GM19099 (cell line): ENCODE measurements around the gene CDCA3.

Experiments
- POLR2A ChIP-seq: IDR thresholded peaks from 3 replicates; pipeline ENCODE4 v1.6.1; 2011; ENCODE audit warnings: low read depth; ENCODE audit not compliant: insufficient read length; ENCODE audit errors: extremely low read depth

CDCA3 gene

DNA sequence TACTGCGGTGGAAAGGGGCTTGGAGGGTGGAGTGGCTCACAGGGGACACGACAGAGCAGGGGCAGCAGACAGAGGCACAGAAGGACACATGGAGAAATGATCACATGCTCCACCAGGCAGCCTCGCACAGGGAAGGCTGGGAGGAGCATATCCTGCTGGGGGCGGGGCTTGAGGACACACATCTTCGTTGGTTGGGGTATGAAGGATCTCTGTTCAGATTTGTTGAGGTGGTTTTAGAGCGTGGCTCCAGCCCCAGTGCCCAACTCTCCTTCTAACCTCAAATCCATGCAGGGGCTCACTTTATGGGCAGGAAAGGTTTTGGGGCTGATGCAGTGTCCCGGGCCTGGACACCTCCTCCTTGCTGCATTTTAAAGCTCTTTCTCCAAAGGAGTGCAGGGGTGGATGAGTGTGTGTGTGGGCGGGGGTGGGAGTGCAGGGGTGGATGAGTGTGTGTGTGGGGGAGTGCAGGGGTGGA lies 23.6 kb downstream of the CDCA3 start:
- no peak for TF ChIP-seq POLR2A

DNA sequence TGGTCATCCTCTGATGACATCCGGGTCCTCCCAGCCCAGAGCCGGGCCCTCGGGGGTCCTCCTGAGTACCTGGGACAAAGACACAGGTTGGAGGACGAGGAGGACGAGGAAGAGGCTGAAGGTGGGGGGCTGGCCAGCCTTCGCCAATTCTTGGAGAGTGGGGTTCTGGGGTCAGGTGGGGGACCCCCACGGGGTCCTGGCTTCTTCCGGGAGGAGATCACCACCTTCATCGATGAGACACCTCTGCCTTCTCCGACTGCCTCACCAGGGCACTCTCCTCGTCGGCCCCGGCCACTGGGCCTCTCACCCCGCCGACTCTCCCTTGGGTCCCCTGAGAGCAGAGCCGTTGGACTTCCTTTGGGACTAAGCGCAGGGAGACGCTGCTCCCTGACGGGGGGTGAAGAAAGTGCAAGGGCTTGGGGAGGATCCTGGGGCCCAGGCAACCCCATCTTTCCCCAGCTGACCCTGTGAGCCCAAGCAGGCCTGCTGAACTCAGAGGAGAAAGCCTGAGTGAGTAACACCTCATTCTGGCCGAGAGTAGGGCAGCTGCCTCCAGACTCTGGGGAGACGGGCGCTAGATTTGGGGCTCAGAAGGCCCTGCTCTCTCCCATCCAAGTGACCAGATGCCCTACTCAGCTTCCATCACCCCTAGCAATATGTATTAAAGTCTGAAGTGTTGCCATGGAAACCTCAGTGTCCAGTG lies 24.2 kb downstream of the CDCA3 start:
- no peak for TF ChIP-seq POLR2A

DNA sequence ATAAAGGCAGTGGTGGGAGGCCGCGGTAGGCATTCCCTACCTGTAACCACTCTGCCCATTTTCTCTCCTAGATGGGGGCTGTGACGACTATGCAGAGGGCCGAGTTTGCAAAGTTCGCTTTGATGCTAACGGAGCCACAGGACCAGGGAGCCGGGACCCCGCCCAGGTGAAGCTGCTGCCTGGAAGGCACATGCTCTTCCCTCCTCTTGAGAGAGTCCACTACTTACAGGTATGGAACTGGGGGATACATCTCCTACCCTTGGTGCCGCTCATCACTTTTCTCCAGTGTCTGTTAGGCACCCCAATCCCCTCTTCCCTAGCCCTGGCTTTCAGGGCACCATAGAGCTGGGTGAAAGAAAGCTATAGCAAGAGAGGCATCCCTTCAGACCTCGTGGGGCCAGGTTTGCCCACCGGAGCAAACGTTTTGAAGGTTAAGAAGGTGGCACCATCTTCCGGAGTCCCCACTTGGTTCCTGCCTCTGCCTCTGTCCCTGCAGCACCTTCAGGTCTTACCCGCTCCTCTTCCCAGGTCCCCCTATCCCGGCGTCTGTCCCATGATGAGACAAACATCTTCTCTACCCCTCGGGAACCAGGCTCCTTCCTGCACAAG lies 24.9 kb downstream of the CDCA3 start:
- TF ChIP-seq POLR2A, result no peak

DNA sequence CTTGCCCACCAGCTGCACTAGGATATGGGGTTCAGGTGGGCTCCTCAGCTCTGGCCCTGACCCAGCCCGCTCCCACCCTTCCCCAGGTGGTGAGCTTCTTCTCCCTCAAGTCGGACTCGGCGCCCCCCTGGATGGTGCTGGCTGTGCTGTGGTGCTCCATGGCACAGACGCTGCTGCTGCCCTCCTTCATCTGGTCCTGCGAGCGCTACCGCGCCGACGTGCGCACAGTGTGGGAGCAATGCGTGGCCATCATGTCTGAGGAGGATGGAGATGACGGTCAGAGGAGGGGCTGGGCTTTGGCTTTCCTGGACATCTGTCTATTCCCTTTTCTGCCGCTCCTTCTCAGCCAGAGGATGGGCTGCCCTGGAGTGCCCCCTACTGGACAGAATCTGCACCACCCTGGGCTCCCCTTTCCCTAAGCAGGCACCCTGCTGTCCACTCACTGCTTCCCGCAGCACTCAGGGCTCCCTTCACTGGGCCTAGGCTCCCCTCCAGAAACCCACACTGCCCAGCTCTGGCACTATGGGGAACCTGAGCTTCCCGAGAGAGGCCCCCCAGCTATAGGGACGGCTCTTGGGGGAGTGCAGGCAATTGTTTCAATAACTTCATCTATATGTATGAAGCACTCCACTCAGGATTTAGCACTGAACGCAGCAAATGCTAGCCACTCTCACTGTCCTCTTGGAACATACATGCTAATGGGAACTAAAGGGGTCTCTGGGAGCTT lies 25.5 kb downstream of the CDCA3 start:
- no peak for TF ChIP-seq POLR2A

DNA sequence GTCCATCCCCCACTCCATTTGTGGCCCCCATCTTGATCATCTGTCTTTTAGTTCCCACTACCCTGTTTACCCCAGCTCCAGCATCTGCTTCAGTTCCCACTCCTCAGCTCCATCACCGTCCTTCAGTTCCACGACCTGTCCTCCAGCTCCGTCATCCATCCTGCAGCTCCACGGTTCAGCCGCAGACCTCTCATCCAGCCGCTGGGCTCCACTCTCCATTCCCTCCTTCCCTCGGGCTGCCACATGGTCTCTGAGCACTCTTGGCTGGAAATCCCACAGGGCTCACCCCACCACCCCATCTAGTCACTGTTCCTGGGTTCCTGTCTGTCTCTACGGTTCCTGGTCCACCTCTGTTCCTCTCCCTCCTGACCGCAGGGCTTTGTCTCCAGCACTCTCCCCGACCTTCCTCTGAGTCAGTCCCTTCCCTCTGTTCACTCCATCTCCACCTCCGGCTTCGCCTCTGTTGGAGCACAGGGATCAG lies 26.1 kb downstream of the CDCA3 start:
- no peak for TF ChIP-seq POLR2A

DNA sequence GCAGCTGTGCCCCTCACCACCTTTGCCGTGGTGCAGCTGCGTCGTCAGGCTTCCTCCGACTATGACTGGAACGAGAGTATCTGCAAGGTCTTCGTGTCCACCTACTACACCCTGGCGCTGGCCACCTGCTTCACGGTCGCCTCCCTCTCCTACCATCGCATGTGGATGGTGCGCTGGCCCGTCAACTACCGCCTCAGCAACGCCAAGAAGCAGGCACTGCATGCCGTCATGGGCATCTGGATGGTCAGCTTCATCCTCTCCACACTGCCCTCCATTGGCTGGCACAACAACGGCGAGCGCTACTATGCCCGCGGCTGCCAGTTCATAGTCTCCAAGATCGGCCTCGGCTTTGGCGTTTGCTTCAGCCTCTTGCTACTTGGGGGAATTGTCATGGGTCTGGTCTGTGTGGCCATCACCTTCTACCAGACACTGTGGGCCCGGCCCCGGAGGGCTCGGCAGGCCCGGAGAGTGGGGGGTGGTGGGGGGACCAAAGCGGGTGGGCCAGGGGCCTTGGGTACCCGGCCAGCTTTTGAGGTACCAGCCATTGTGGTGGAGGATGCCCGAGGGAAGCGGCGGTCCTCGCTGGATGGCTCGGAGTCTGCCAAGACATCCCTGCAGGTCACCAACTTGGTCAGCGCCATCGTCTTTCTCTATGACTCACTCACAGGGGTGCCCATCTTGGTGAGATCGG lies 26.9 kb downstream of the CDCA3 start:
- no peak for TF ChIP-seq POLR2A

DNA sequence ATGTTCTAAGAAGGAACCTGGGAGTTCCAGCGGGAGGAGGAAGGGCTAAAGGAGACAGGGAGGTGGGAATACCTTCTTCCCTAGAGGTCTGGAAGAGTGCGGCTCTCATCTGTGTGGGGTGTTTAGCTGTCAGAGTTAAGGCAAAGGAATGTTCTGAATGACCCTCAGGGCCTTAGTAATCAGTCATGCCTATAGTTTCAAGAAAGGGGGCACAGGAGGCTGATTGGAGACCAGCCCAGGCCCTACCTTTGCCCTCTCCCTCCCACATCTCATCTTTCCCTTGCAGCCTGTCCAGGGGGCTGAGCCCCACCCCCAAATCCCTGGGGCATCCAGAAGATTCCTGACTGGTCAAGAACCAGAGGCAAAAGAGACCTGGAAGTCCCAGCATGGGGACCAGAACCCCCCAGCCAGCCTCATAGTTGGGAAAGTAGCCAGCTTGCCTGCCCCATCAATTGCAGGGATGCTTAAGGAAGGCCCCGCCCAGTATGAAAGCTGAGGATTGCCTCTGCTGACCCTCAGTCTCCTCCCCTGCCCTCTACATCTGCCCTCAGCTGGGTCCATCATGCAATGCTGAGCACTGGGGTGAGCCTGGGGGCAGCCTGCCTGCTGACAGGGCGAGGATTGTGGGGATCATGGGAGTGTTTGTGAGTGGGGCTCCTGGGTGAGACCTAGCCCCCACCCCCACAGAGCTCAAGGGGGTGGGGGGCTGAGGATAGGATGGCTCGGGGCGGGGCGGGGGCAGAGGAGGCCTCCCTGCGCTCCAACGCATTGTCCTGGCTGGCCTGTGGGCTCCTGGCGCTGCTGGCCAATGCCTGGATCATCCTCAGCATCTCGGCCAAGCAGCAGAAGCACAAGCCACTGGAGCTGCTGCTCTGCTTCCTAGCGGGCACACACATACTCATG lies 27.7 kb downstream of the CDCA3 start:
- no peak for TF ChIP-seq POLR2A

DNA sequence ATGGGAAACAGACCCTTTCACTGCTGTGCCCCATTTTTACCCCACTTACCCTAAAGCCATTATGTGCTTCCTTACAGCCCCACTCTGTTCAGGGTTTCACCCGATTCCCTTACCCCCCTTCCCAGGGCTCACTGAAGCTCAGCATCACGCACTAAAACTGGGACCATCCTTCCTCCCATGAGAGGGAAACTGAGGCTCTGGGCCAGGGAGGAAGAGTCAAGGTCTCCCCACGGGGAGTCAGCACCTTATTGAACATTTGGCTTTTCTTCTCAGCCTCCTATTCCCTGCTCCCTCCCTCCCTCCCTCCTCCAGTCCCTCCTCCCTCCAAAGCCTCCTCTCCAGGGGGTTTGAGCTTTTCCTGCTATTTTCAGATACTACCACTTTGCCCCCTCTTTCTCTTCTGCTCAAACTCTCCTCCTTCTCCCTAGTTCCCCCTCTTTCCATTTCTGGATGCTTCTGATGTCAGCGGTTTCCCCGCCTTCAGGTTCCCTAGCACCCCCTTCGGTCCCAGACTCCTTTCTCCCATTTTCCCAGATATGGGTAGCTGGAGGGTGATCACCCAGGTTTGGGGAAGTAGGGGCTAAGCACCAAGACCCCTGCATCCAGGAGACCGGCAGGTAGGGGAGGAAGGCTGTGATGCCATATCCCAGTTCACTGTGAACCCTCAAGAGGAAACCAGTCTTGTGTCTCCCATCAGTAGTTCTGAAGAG lies 28.5 kb downstream of the CDCA3 start:
- TF ChIP-seq POLR2A, result no peak

DNA sequence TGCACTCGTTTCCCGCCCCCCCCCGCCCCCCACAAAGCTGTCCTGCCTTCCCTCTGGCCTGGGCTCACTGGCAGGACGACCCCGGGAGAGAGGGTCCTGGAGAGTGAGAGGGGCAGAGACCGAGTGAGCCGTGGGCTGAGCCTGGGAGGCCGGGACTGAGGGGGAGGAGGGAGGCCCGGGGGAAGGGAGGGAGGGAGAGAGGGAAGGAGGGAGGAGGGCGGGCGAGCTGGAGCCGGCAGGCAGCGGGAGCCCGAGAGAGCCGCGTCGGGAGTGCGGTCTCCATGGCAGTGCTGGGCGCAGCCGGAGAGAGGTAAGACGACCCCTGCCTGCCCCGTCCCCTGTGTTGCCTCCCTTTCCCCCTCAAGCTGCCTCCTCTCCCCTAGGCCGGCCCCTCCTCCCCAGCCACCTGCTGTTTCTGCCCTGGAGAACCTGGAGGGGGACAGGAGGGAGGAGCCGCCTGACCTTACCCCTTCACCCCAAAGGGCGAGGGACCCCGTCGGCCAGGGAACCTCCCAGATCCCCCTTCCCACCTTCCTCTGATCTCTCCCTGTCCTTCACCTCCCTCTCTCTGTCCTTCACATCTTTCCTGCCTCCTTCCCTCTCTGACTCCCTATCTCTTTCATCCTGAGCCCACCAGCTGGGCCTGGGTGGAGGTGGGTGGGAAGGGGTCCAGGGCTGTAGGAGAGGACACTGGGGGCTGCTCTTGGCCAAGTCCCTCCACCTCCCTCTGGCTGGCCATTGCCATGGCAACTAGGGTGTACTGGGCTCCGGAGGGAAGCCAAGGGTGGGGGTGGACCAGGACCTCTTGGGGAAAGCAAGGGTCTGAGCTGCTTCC lies 29.3 kb downstream of the CDCA3 start, which contains the start of gene GPR162:
TSS of gene GPR162 (plus strand) at position 231 of the 835 bp plus-strand sequence. CDS start 2,078 bp downstream, outside the sequence.
- no peak for TF ChIP-seq POLR2A

DNA sequence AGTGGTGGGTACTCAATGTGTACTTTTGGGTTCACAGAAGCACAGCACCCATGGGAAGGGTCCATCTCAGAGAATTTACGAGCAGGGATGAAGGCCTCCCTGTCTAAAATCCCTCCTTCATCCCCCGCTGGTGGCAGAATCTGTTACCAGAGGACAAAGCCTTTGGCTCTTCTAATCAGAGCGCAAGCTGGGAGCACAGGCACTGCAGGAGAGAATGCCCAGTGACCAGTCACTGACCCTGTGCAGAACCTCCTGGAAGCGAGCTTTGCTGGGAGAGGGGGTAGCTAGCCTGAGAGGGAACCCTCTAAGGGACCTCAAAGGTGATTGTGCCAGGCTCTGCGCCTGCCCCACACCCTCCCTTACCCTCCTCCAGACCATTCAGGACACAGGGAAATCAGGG lies 30.9 kb downstream of the CDCA3 start:
- no peak for TF ChIP-seq POLR2A

DNA sequence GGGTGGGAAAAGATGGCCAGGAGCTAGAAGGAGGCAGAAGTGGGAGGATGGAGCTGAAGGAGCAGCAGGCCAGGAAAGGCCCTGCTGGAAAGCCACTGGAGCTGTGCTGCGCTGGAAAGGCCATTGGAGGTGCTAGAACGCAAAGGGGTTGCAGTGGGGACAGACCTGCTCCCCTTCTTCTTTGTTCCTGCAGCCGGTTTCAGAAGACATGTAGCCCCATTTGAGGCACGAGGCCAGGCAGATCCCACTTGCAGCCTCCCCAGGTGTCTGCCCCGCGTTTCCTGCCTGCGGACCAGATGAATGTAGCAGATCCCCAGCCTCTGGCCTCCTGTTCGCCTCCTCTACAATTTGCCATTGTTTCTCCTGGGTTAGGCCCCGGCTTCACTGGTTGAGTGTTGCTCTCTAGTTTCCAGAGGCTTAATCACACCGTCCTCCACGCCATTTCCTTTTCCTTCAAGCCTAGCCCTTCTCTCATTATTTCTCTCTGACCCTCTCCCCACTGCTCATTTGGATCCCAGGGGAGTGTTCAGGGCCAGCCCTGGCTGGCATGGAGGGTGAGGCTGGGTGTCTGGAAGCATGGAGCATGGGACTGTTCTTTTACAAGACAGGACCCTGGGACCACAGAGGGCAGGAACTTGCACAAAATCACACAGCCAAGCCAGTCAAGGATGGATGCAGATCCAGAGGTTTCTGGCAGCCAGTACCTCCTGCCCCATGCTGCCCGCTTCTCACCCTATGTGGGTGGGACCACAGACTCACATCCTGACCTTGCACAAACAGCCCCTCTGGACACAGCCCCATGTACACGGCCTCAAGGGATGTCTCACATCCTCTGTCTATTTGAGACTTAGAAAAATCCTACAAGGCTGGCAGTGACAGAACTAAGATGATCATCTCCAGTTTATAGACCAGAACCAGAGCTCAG lies 31.7 kb downstream of the CDCA3 start:
- TF ChIP-seq POLR2A, result no peak

DNA sequence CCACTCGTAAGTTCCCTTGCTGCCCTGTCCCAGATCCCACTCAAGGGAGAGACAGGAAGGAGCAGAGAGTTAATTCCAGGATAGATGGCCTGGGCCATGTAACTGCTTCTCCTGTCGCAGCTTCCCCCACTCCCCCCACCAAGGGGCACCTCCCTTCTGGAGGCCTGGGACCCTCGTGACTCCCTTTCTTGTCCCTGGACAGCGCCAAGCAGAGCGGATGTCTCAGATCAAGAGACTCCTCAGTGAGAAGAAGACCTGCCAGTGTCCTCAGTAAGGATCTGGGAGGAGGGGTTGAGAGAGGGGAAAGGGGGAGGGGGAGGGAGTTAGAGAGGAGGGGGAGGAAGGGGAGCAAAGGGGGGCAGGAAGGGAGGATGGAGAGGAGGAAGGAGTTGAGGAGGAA lies 32.4 kb downstream of the CDCA3 start:
- no peak for TF ChIP-seq POLR2A

DNA sequence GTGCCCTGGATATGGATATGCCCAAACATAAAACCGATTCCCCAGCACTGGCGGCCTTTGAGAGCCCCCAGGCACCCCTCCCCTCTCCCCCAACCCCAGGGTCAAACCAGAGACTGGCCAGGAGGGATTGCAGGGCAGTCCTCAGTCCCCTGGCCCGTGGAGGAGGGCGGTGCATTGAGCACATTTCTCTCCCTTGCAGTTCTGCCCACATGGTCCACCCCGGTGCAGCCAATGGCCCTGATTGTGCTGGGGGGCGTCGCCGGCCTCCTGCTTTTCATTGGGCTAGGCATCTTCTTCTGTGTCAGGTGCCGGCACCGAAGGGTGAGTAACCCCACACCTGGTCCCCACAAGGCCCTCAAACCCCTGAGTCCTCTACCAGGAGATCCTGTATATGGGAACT lies 32.9 kb downstream of the CDCA3 start:
- TF ChIP-seq POLR2A, result no peak
